Liver (tissue), 9 donors: Measurements from ENCODE around the gene DIS3L2. TPM values are rescaled to one million over a fixed set of nuclear protein-coding genes. Genes with fewer than 3 reads are reported as not detected.

Experiments used
- DNase-seq: peaks from one replicate; pipeline ENCODE4 v3.0.0-alpha.2; 2017; ENCODE audit warnings: low spot score
- H3K27ac ChIP-seq, 2 donors: one replicate each; pipeline ENCODE4 v1.7.0; 2013; ENCODE audit warnings: inconsistent platforms in 2 of 2, low read length in 2 of 2, control low read depth in 1 of 2, low read depth in 1 of 2, mild to moderate bottlenecking in 1 of 2
- H3K27me3 ChIP-seq, 4 donors: one replicate each; pipeline versions ENCODE4 v1.6.1 to v1.7.0; 2013; ENCODE audit warnings: low read length in 3 of 4, inconsistent platforms in 1 of 4, mild to moderate bottlenecking in 1 of 4, moderate library complexity in 1 of 4; ENCODE audit not compliant: control insufficient read depth in 4 of 4, insufficient read depth in 4 of 4
- H3K36me3 ChIP-seq, 4 donors: one replicate each; pipeline versions ENCODE4 v1.6.1 to v1.7.0; 2013; ENCODE audit warnings: low read length in 3 of 4, mild to moderate bottlenecking in 3 of 4, low read depth in 1 of 4, moderate library complexity in 1 of 4; ENCODE audit not compliant: control insufficient read depth in 4 of 4, insufficient read depth in 3 of 4
- H3K4me1 ChIP-seq, 4 donors: one replicate each; pipeline versions ENCODE4 v1.6.1 to v1.7.0; 2013; ENCODE audit warnings: low read length in 3 of 4, mild to moderate bottlenecking in 3 of 4, moderate library complexity in 1 of 4; ENCODE audit not compliant: control insufficient read depth in 4 of 4, insufficient read depth in 4 of 4
- H3K4me3 ChIP-seq, 3 donors: one replicate each; pipeline versions ENCODE4 v1.6.1 to v1.7.0; 2013; ENCODE audit warnings: low read length in 3 of 3, control low read depth in 1 of 3, low read depth in 1 of 3, mild to moderate bottlenecking in 1 of 3
- H3K9ac ChIP-seq, 2 donors: one replicate each; pipeline ENCODE4 v1.7.0; 2013; ENCODE audit warnings: low read length in 2 of 2, mild to moderate bottlenecking in 2 of 2, moderate library complexity in 2 of 2, control low read depth in 1 of 2, low read depth in 1 of 2
- H3K9me3 ChIP-seq, 4 donors: one replicate each; pipeline versions ENCODE4 v1.6.1 to v1.7.0; 2013; ENCODE audit warnings: low read length in 3 of 4; ENCODE audit not compliant: control insufficient read depth in 4 of 4
- ATF3 ChIP-seq: IDR thresholded peaks from 2 replicates; pipeline ENCODE4 v1.6.1; 2016; ENCODE audit warnings: antibody characterized with exemption
- CTCF ChIP-seq: fragments of 150-350 bp; IDR thresholded peaks from 2 replicates; pipeline ENCODE4 v1.5.1; 2017; ENCODE audit warnings: improper control_type of control experiment, low read depth, low read length; ENCODE audit not compliant: missing input control
- EGR1 ChIP-seq, 2 donors: IDR thresholded peaks; 2 replicates each; pipeline ENCODE4 v1.6.1; 2016 to 2018; ENCODE audit warnings: antibody characterized with exemption in 2 of 2, low read depth in 2 of 2
- FOXA1 ChIP-seq: IDR thresholded peaks from 2 replicates; pipeline ENCODE4 v1.6.1; 2016; ENCODE audit warnings: antibody characterized with exemption
- FOXA2 ChIP-seq: IDR thresholded peaks from 2 replicates; pipeline ENCODE4 v1.6.1; 2016; ENCODE audit warnings: antibody characterized with exemption
- GABPA ChIP-seq, 2 donors: IDR thresholded peaks in 1 of 2; conservative IDR thresholded peaks in 1 of 2; 2 replicates each; pipeline ENCODE4 v1.6.1; 2016; ENCODE audit warnings: antibody characterized with exemption in 2 of 2, mild to moderate bottlenecking in 1 of 2, moderate library complexity in 1 of 2
- HNF4A ChIP-seq, 2 donors: conservative IDR thresholded peaks; 2 replicates each; pipeline ENCODE4 v1.6.1; 2016; ENCODE audit warnings: antibody characterized with exemption in 2 of 2, mild to moderate bottlenecking in 2 of 2
- HNF4G ChIP-seq: IDR thresholded peaks from 2 replicates; pipeline ENCODE4 v1.6.1; 2016; ENCODE audit warnings: antibody characterized with exemption
- JUND ChIP-seq, 2 donors: IDR thresholded peaks; 2 replicates each; pipeline ENCODE4 v1.6.1; 2016; ENCODE audit warnings: antibody characterized with exemption in 2 of 2
- NR2F2 ChIP-seq: IDR thresholded peaks from 2 replicates; pipeline ENCODE4 v1.6.1; 2016; ENCODE audit warnings: antibody characterized with exemption
- RAD21 ChIP-seq, 2 donors: IDR thresholded peaks; 2 replicates each; pipeline ENCODE4 v1.6.1; 2016; ENCODE audit warnings: antibody characterized with exemption in 2 of 2, mild to moderate bottlenecking in 2 of 2
- REST ChIP-seq: IDR thresholded peaks from 2 replicates; pipeline ENCODE4 v1.6.1; 2016; ENCODE audit warnings: antibody characterized with exemption, mild to moderate bottlenecking
- RXRA ChIP-seq, 2 donors: IDR thresholded peaks; 2 replicates each; pipeline ENCODE4 v1.6.1; 2017 to 2018; ENCODE audit warnings: antibody characterized with exemption in 2 of 2, mild to moderate bottlenecking in 1 of 2
- TAF1 ChIP-seq: conservative IDR thresholded peaks from 2 replicates; pipeline ENCODE4 v1.6.1; 2016; ENCODE audit warnings: antibody characterized with exemption, mild to moderate bottlenecking
- YY1 ChIP-seq: IDR thresholded peaks from 2 replicates; pipeline ENCODE4 v1.6.1; 2016; ENCODE audit warnings: antibody characterized with exemption, mild to moderate bottlenecking
- ZBTB33 ChIP-seq: IDR thresholded peaks from 2 replicates; pipeline ENCODE4 v1.6.1; 2016; ENCODE audit warnings: antibody characterized with exemption
- WGBS: extraction: QIAGEN DNeasy Blood & Tissue Kit; methylation state at CpG from one replicate; pipeline ENCODE4 v1.1.7; 2013; 5-methylcytosine and 5-hydroxymethylcytosine counted together
- polyA plus RNA-seq, 2 donors: library from polyadenylated mRNA; stranded (reverse) in 1 of 2; unstranded in 1 of 2; fragments of 200-250 nt in 1 of 2; fragments of >200 nt in 1 of 2; fragmentation: Nextera tagmentation in 1 of 2; extraction: Ambion mirVana in 1 of 2; gene quantifications; one replicate each; pipeline versions ENCODE4 v1.2.1 to v1.2.3, GENCODE V29; 2013 to 2015
- total RNA-seq, 2 donors: library from RNA; depleted of rRNA; stranded (reverse); fragments of >200 nt; gene quantifications; one replicate each; pipeline ENCODE4 v1.2.3, GENCODE V29; 2014
- TF ChIP-seq, protein P1 (sequence below): IDR thresholded peaks from 2 replicates; pipeline ENCODE4 v1.6.1; 2016; ENCODE audit warnings: antibody characterized with exemption
- donor health status: healthy.
- donor health status: healthy.
- donor health status: healthy.
- donor health status: healthy.
- donor health status: healthy.

DIS3L2 gene
- total and polyA plus RNA-seq, 4 donors, result 5.7 to 21.5 (median 8.8) TPM

- no peak for TF ChIP-seq JUND (IDR thresholded peaks at IDR 0.05)
- TF ChIP-seq, protein P1, sequence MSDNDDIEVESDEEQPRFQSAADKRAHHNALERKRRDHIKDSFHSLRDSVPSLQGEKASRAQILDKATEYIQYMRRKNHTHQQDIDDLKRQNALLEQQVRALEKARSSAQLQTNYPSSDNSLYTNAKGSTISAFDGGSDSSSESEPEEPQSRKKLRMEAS, result no peak
- TF ChIP-seq NR2F2, result no peak
- TF ChIP-seq FOXA2, result no peak
- no peak for TF ChIP-seq GABPA (IDR thresholded peaks at IDR 0.05 in 1 of 2, conservative IDR thresholded peaks at IDR 0.05 in 1 of 2)
These were observed 359.8 kb downstream of the DIS3L2 start (continued) for GRCh38 chr2:232321156-232321816.

DNA sequence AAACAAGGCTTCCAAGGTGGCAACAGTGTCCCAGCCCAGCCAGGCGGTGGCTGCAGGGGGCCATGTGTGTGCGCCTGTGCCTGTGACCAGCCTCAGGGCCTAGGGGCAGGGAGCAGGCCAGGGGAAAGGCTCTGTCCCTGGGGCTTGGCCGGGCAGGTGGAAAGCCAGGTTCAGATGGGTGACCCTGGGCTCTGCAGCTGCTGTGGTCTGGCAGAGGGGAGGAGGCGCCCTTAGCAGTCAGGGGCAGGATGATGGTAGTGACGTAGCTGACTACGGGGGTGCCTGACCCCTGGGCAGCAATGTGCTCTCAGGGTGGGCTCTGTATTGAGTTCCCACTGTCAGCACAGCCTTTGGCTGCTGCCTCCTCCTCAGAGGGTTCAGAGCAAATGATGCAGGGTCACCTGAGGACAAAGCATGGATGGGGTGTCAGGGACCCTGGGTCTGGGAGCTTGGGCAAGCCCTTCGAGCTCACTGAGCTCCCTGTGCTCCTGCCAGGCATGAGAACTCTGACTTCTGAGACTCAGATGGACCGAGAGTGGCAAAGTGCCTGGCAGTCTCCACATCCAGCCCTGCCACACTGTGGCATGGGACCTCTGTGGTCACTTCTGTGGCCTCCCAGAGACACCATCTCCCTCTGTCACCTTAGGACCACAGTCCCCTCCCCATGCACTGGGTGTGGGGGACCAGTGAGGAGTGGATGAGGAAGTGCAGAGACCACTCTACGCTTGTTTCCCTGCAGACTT lies 360.5 kb downstream of the DIS3L2 start:
- DNase-seq, result no peak
- 95% methylated on average over 9 of the region's 9 CpGs for WGBS

More for the DNA sequence above, 360.5 kb downstream of the DIS3L2 start:
- H3K4me1 ChIP-seq, result peaks cover 0 to 5% (median 0%) of the 10 kb centered on the region in 4 donors
- H3K36me3 ChIP-seq, result no peaks in the 10 kb centered on the region
- no peak overlapping the region for H3K9ac ChIP-seq
- no peak overlapping the region for H3K4me3 ChIP-seq
- no peaks in the 10 kb centered on the region for H3K27me3 ChIP-seq
- no peak for TF ChIP-seq HNF4G
- no peak for TF ChIP-seq NR2F2
- TF ChIP-seq HNF4A (conservative IDR thresholded peaks at IDR 0.05), result no peak
- no peak for TF ChIP-seq CTCF
- TF ChIP-seq GABPA (IDR thresholded peaks at IDR 0.05 in 1 of 2, conservative IDR thresholded peaks at IDR 0.05 in 1 of 2), result no peak
- TF ChIP-seq REST, result no peak
- TF ChIP-seq TAF1, result no peak
- TF ChIP-seq JUND (IDR thresholded peaks at IDR 0.05), result no peak
- TF ChIP-seq FOXA1, result no peak
- TF ChIP-seq YY1, result no peak
- no peak for TF ChIP-seq EGR1 (IDR thresholded peaks at IDR 0.05; ENCODE audit: low read depth in 2 of 2)
- no peak for TF ChIP-seq RAD21 (IDR thresholded peaks at IDR 0.05)
- TF ChIP-seq RXRA (IDR thresholded peaks at IDR 0.05), result no peak
- TF ChIP-seq ATF3, result no peak
- TF ChIP-seq FOXA2, result no peak
- no peak for TF ChIP-seq ZBTB33
- TF ChIP-seq, protein P1, result no peak
- H3K27ac ChIP-seq, result no peak overlapping the region
- no peaks in the 10 kb centered on the region for H3K9me3 ChIP-seq
